IPS-20b (cell line): Measurements from ENCODE around the gene CHD1L.

ENCODE experiments used
- H3K27ac ChIP-seq: one replicate; pipeline ENCODE4 v1.5.1; 2013; ENCODE audit warnings: low read length
- H3K27me3 ChIP-seq: 2 replicates; pipeline ENCODE4 v1.6.1; 2013; ENCODE audit warnings: mild to moderate bottlenecking, low read length, inconsistent platforms; ENCODE audit not compliant: insufficient read depth
- H3K36me3 ChIP-seq: 2 replicates; pipeline ENCODE4 v1.6.1; 2013; ENCODE audit warnings: low read depth, mild to moderate bottlenecking, inconsistent platforms, low read length, moderate library complexity; ENCODE audit not compliant: insufficient read depth
- H3K4me1 ChIP-seq: 2 replicates; pipeline ENCODE4 v1.6.1; 2013; ENCODE audit warnings: mild to moderate bottlenecking, control low read depth, inconsistent platforms, low read length, moderate library complexity; ENCODE audit not compliant: insufficient read depth
- H3K4me3 ChIP-seq: 2 replicates; pipeline ENCODE4 v1.5.1; 2013; ENCODE audit warnings: mild to moderate bottlenecking, low read length, inconsistent platforms
- H3K9ac ChIP-seq: 2 replicates; pipeline ENCODE4 v1.6.1; 2013; ENCODE audit warnings: low read depth, mild to moderate bottlenecking, inconsistent platforms, low read length, moderate library complexity
- H3K9me3 ChIP-seq: 2 replicates; pipeline ENCODE4 v1.6.1; 2013; ENCODE audit warnings: mild to moderate bottlenecking, low read depth, low read length, inconsistent platforms; ENCODE audit not compliant: insufficient read depth

The CHD1L gene

DNA sequence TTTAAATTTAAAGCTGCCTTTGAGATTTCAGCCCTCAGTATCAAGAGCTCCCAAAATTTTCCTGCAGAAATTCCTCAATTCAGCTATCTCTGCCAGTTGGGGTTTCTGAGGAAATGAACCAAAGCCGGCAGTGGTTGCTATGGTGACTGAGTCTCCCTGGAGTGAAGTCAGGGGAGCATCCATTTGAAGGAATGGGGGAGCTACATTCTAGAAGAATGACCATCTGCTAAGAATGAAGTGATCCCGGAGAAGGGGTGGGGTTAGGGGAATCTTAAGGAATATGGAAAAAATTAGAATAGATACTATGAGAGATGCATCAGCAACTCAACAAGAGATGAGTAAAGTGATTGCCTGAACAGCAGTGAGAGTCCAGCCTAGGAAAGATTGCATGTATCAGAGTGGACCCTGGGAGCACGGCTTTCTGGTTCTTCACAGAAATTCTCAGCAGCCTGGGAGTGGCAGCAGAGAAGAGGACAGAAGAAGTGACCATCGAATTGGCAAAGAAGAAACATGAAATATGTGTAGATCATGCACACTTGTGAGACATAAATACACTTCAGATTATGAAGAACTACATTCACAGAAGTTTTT is 94.7 kb downstream of the CHD1L start:
- H3K9ac ChIP-seq = peak overlapping the region; percentile 7; the same call in 1 of the 2 replicates
- H3K27me3 ChIP-seq = no peaks in the 10 kb centered on the region
- no peak overlapping the region for H3K27ac ChIP-seq
- peak overlapping the region; percentile 49; the same call in 1 of the 2 replicates for H3K4me3 ChIP-seq
- H3K36me3 ChIP-seq = no peaks in the 10 kb centered on the region
- H3K9me3 ChIP-seq = no peaks in the 10 kb centered on the region
- H3K4me1 ChIP-seq = peaks cover 20% of the 10 kb centered on the region

DNA sequence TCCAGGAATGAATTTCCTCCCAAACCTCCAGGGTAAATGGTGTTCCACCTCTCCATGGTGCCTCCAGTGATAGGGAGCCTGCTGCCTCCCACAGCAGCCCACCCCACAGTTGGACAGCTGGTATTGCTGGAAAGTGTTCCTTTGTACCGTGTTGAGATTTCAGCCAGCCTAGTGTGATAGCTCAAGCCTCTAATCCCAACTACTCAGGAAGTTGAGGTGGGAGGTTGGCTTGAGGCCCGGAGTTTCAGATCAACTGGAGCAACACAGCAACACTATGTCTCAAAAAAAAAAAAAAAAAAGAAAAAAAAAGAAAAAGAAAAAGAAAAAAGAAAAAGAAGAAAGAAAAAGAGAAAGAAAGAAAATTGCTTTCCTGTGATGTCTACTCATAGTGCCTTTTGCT is 96.1 kb downstream of the CHD1L start:
- no peak overlapping the region for H3K4me3 ChIP-seq

DNA sequence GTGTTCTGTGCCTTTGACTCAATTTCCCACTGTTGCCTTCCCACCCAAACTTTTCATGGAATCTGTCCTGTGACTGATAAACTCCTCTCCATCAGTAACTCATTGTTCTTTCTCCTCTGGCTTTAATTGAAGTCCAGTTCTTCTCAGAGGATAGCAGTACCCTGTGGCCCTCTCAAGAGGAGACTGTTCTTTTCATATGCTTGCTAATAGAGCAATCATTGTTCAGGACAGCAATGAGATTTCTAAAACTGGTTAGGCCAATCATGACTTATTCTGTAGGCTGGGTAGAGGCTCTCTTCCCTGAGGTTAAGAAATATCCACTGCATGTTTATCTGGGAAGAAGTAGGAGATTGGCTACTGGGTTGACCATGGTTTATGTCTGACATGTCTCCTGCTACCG is 98.8 kb downstream of the CHD1L start:
- Histone ChIP-seq H3K27me3 (no peaks in the 10 kb centered on the region), H3K4me1 (peaks cover 10% of the 10 kb centered on the region; the same call in 1 of the 2 replicates), H3K4me3 (no peak overlapping the region), H3K9me3 (no peaks in the 10 kb centered on the region), H3K9ac (no peak overlapping the region), H3K27ac (no peak overlapping the region), H3K36me3 (no peaks in the 10 kb centered on the region)

More for the DNA sequence above, 96.1 kb downstream of the CHD1L start:
- H3K27ac ChIP-seq = no peak overlapping the region
- H3K9me3 ChIP-seq = no peaks in the 10 kb centered on the region
- H3K36me3 ChIP-seq = no peaks in the 10 kb centered on the region
- no peaks in the 10 kb centered on the region for H3K27me3 ChIP-seq
- H3K4me1 ChIP-seq = peaks cover 20% of the 10 kb centered on the region
- H3K9ac ChIP-seq = no peak overlapping the region
